BJ (cell line): ENCODE data around the gene SLC22A31. TPM values are rescaled to one million over a fixed set of nuclear protein-coding genes. Genes with fewer than 3 reads are reported as not detected.
"Not testable (repeated sequence)": the region's sequence is repeated elsewhere in the genome, so short reads cannot be mapped to it uniquely, and the experiment has no call there.

Experiments
- CTCF ChIA-PET: fragments of 350-600 bp; formaldehyde crosslinking; extraction: SDS; loops from one replicate; lab custom pipeline; 2021; ENCODE audit warnings: antibody characterized with exemption, inconsistent platforms; lab: Yijun Ruan, JAX
- POLR2A ChIA-PET: fragments of 300-600 bp; sonication (Branson Sonifier 250); formaldehyde crosslinking; extraction: SDS; loops from one replicate; lab custom pipeline; 2021; ENCODE audit warnings: antibody characterized with exemption; lab: Charles Lee
- DNase-seq: peaks from one replicate; pipeline ENCODE4 v3.0.0-alpha.2; 2011; ENCODE audit warnings: low read depth
- H3K27me3 ChIP-seq: 2 replicates; pipeline ENCODE4 v1.6.0; 2011; ENCODE audit warnings: low read length; ENCODE audit not compliant: control insufficient read depth, insufficient read depth
- H3K36me3 ChIP-seq: 2 replicates; pipeline ENCODE4 v1.5.1; 2011; ENCODE audit warnings: low read length; ENCODE audit not compliant: control insufficient read depth, insufficient read depth
- H3K4me3 ChIP-seq: 2 replicates; pipeline ENCODE4 v1.5.1; 2011; ENCODE audit warnings: low read depth, mild to moderate bottlenecking, control low read depth, low read length
- CTCF ChIP-seq: IDR thresholded peaks from 2 replicates; pipeline ENCODE4 v1.5.1; 2011; ENCODE audit warnings: low read depth, mild to moderate bottlenecking, control low read depth, inconsistent platforms, low read length, moderate library complexity; ENCODE audit not compliant: insufficient read depth
- polyA plus RNA-seq: library from polyadenylated mRNA; depleted of rRNA; stranded (reverse); fragments of >200 nt; gene quantifications from 2 replicates; pipeline ENCODE4 v1.2.3, GENCODE V29; 2011

The SLC22A31 gene
- polyA plus RNA-seq, 1 experiment: 0.11 TPM

GRCh38 chr16:89193576-89194293, 6.6 kb downstream of the SLC22A31 start:
- ChIA-PET POLR2A (no interaction called here), CTCF (no interaction called here)
- DNase-seq: no peak
- Histone ChIP-seq H3K36me3 (no peaks in the 10 kb centered on the region), H3K4me3 (no peak overlapping the region), H3K27me3 (no peaks in the 10 kb centered on the region)
- no peak for TF ChIP-seq CTCF

- DNase-seq: no peak
- no peak for TF ChIP-seq CTCF
- POLR2A ChIA-PET: no interaction called here
- H3K36me3 ChIP-seq: no peaks in the 10 kb centered on the region
- H3K27me3 ChIP-seq: no peaks in the 10 kb centered on the region
- peak overlapping the region; percentile 5; the same call in 1 of the 2 replicates for H3K4me3 ChIP-seq
- CTCF ChIA-PET: interaction anchor here (0.6 to 0.7 kb wide), 2 partner anchors 44 to 278 kb away, joined by 3 to 4 read pairs; no protein-coding TSS in a partner anchor
Observed at GRCh38 chr16:89192956-89193575, 7.3 kb downstream of the SLC22A31 start.

GRCh38 chr16:89192186-89192955, 8.0 kb downstream of the SLC22A31 start:
- H3K27me3 ChIP-seq, POLR2A ChIA-PET, H3K36me3 ChIP-seq: not testable (repeated sequence)
- peak overlapping the region; percentile 50 for H3K4me3 ChIP-seq
- CTCF ChIA-PET: interaction anchor here (0.6 to 0.7 kb wide), 2 partner anchors 45 to 278 kb away, joined by 3 to 4 read pairs; no protein-coding TSS in a partner anchor
- peak; percentile 24 for DNase-seq

GRCh38 chr16:89191901-89192185, 8.5 kb downstream of the SLC22A31 start:
- ChIA-PET POLR2A (no interaction called here), CTCF (no interaction called here)
- no peak for DNase-seq
- Histone ChIP-seq H3K4me3 (peak overlapping the region; percentile 50), H3K36me3 (no peaks in the 10 kb centered on the region), H3K27me3 (no peaks in the 10 kb centered on the region)
- no peak for TF ChIP-seq CTCF

GRCh38 chr16:89191033-89191900, 9.1 kb downstream of the SLC22A31 start:
- no peak overlapping the region; the same call in 1 of the 2 replicates for H3K4me3 ChIP-seq
- no peaks in the 10 kb centered on the region for H3K27me3 ChIP-seq
- POLR2A ChIA-PET: no interaction called here
- TF ChIP-seq CTCF: no peak
- DNase-seq: no peak
- CTCF ChIA-PET: no interaction called here
- H3K36me3 ChIP-seq: no peaks in the 10 kb centered on the region
